ENCODE data around the gene TPH2. TPM values are rescaled to one million over a fixed set of nuclear protein-coding genes. Genes with fewer than 3 reads are reported as not detected.

Gene TPH2
- total and polyA plus RNA-seq, 2 of the 4 experiments (the other 2 are of a cell fraction) = not detected

GRCh38 chr12:72012874-72013273 is 74.2 kb downstream of the TPH2 start:
- no peak overlapping the region for H3K14ac ChIP-seq (replicated peaks; ENCODE audit: low read depth, low read length)
- no TSS peak for BruUV-seq (replicated peaks)
- no peak overlapping the region for H2BK120ac ChIP-seq (ENCODE audit: low read depth, low read length)
- dilution Hi-C loops (cut with HindIII; ENCODE audit: low sequenced_read_pairs, unreplicated experiment) (no loop called here), in situ Hi-C loops (cut with MboI; ENCODE audit: low sequenced_read_pairs) (no loop called here), intact Hi-C loops (cut with micrococcal nuclease) (loop anchor here (10.0 kb wide), 1 partner anchor 332 kb away; no protein-coding TSS in a partner anchor)
- POLR2A ChIA-PET (ENCODE audit: unreplicated experiment) = no interaction called here
- H2AFZ ChIP-seq (replicated peaks; ENCODE audit: low read length, poor library complexity) = no peak overlapping the region
- no peak overlapping the region for H3K4ac ChIP-seq (ENCODE audit: low read depth, low read length)
- no CpG with 5 or more reads among the region's 4 CpGs for WGBS, 2 experiments (ENCODE audit: extremely low coverage in 2 of 2, insufficient read length in 1 of 2)
- CTCF ChIA-PET = no interaction called here
- no peak overlapping the region for H2AK9ac ChIP-seq (replicated peaks; ENCODE audit: low read depth, low read length, poor library complexity)
- H3K23ac ChIP-seq (ENCODE audit: low read depth, low read length) = no peak overlapping the region
- H2BK5ac ChIP-seq (ENCODE audit: low read depth, low read length, poor library complexity, severe bottlenecking) = no peak overlapping the region
- no peak overlapping the region for H3K18ac ChIP-seq (ENCODE audit: low read depth, low read length)
- ATAC-seq (ENCODE audit: low read depth) (no peak), DNase-seq (no peak)
- H4K5ac ChIP-seq (ENCODE audit: low read depth, low read length) = no peak overlapping the region
- H3K56ac ChIP-seq (ENCODE audit: extremely low read depth, insufficient read depth, low read length) = no peak overlapping the region
- no peak overlapping the region for H3K4me3 ChIP-seq (ENCODE audit: insufficient read depth, low read depth, low read length)
- H4K91ac ChIP-seq (ENCODE audit: insufficient read depth, low read depth, low read length) = no peak overlapping the region
- H3K9ac ChIP-seq (ENCODE audit: low read depth, low read length) = no peak overlapping the region
- TF ChIP-seq MAFK (IDR thresholded peaks at IDR 0.05; ENCODE audit: low read depth, low read length) (peak; percentile 94), MXI1 (IDR thresholded peaks at IDR 0.05; ENCODE audit: borderline replicate concordance, low read depth, low read length) (no peak)
- H3K27ac ChIP-seq (ENCODE audit: insufficient read depth, low read length) = no peak overlapping the region
- H2BK15ac ChIP-seq (ENCODE audit: low read depth, low read length) = no peak overlapping the region
- peaks cover 4% of the 10 kb centered on the region; the same call in 1 of the 2 replicates for H3K4me1 ChIP-seq (ENCODE audit: control insufficient read depth, insufficient read depth, low read length)
- no peaks in the 10 kb centered on the region for H3K36me3 ChIP-seq (ENCODE audit: control insufficient read depth, insufficient read depth, low read length)
- no peak overlapping the region for H2AK5ac ChIP-seq (ENCODE audit: low read depth, low read length)
- H2BK20ac ChIP-seq (ENCODE audit: low read depth, low read length) = no peak overlapping the region
- no peaks in the 10 kb centered on the region for H3K79me1 ChIP-seq (ENCODE audit: low read depth in 1 of 2, low read length in 2 of 2)
- H3K9me3 ChIP-seq (ENCODE audit: control insufficient read depth, insufficient read depth, low read length) = no peaks in the 10 kb centered on the region
- H3K9me1 ChIP-seq (ENCODE audit: insufficient read depth, low read length) = no peaks in the 10 kb centered on the region
- no peak overlapping the region for H3K4me2 ChIP-seq (ENCODE audit: low read depth, low read length)
- H4K8ac ChIP-seq (ENCODE audit: low read depth in 2 of 2, low read length in 2 of 2) = no peak overlapping the region
- H4K20me1 ChIP-seq (ENCODE audit: insufficient read depth, low read length) = no peaks in the 10 kb centered on the region
- peaks cover 1% of the 10 kb centered on the region; the same call in 1 of the 2 replicates for H3K27me3 ChIP-seq (ENCODE audit: control insufficient read depth, insufficient read depth, low read length)
